Hippocampal formation (tissue), 2 donors: Measurements from ENCODE around the gene SNTG2.

Experiments used
- DNase-seq, 2 donors: peaks; one replicate each; lab custom pipeline; 2025; lab: John Stamatoyannopoulos, UW

SNTG2 gene

DNA sequence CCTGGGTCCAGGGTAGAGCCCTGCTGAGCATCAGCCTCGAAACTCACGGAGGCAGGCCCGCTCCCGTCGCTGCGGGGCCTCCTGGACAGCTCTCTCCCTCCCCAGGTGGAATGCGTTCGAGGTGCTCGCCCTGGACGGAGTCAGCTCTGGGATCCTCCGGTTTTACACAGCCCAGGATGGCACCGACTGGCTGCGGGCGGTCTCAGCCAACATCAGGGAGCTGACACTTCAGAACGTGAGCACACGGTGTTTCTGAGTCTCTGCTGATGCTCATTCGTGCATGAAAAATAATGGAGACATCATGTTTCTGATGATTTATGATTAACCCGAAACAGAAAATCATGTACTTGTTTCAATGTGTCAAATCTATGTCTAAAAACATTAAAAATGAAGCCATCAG is 287.1 kb downstream of the SNTG2 start:
- no peak for DNase-seq

GRCh38 chr2:1238598-1239138 is 288.0 kb downstream of the SNTG2 start:
- DNase-seq: no peak

- no peak for DNase-seq
Measured at GRCh38 chr2:1245193-1245592, 294.5 kb downstream of the SNTG2 start.

- DNase-seq: no peak
Measured at GRCh38 chr2:1246239-1246638, 295.6 kb downstream of the SNTG2 start.

- DNase-seq: no peak
Measured at GRCh38 chr2:1246991-1247390, 296.3 kb downstream of the SNTG2 start.

- no peak for DNase-seq
Measured at GRCh38 chr2:1248187-1248586, 297.5 kb downstream of the SNTG2 start.

- DNase-seq: no peak
Measured at GRCh38 chr2:1249897-1250687, 299.4 kb downstream of the SNTG2 start.

DNA sequence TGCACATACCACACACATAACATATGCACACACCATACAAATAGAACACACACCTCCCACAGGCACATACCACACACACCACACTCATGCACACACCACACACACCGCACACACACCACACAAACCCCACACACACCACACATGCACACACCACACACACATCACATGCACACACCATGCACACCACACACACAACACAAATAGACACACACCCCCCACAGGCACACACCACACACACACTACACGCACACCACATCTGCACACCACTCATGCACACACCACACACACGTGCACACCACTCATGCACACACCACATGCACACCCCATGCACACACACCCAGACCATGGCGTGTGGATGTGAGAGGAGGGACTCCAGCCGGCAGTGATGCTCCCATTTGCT is 300.9 kb downstream of the SNTG2 start:
- DNase-seq: no peak

- no peak for DNase-seq
Measured at GRCh38 chr2:1253629-1254028, 303.0 kb downstream of the SNTG2 start.

DNA sequence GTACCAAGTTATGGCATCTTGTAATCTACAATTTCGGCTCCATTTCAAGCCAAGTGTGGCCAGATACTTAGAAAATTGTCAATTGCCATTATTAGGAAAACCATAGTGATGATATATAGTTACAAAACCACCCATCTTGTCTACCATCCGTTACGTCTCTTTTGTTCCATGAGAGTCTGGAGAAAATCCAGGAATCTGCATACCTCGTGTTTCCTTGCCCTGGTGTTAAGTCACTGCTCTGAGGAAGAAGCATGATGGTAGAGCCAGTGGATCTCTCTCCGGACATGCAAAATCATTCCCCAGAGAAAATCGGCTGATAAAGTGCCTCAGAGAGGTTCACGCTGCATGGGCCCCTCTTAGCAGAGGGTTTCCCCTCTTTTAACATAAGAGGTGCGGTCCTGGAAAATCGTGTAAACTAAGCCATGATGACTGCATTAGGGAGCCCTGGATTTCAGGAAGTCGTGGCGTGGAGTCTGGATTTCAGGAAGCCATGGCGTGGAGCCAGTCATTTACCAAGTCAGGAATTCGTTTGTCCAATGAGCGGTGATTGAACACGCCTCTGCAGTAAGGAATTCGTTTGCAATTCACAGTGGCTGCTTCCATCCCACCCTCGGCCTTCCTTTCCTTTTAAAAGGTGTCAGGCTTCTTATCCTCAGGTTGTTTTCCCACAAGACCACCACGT is 304.2 kb downstream of the SNTG2 start:
- no peak for DNase-seq

- no peak for DNase-seq
Measured at GRCh38 chr2:1256632-1257324, 306.1 kb downstream of the SNTG2 start.

GRCh38 chr2:1257334-1257733 is 306.7 kb downstream of the SNTG2 start:
- no peak for DNase-seq

DNA sequence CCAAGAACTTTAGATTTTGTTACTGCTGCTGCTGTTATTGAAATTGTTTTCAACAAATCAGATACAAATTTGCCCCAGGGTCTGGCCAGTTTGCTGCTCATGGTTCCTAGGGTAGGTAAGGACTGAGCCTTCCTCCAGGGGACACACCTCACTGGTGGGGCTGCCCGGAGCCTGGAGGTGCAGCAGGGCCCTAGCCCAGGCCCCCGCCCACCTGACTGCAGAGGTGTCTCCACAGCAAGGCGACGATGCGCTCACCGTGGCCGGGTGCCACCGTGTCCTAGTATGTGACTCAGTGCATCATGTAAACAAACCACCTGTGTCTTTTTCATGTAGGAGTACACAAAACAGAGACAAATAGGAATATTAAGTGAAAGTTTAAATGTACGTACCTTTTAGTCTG is 309.1 kb downstream of the SNTG2 start:
- DNase-seq: no peak

- no peak for DNase-seq
Measured at GRCh38 chr2:1262609-1263008, 312.0 kb downstream of the SNTG2 start.

DNA sequence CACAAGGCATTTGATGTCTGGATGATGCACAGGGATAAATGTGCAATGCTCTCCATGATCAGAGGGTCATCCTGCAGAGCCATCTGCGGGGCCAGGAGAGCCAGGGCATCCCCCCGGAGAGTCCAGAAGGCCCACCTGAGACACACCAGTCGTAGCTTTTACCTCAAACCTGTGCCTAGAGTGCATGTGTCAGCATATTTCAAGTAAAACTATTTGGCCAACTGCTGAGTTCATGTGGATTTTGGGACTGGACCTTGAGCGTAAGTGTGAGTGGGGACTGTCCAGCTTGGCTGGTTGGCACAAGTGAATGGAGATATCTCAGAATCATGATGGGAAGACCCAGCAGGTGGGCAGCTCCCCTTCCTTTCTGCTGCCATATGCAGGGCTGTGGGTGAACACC is 314.8 kb downstream of the SNTG2 start:
- DNase-seq: no peak

DNA sequence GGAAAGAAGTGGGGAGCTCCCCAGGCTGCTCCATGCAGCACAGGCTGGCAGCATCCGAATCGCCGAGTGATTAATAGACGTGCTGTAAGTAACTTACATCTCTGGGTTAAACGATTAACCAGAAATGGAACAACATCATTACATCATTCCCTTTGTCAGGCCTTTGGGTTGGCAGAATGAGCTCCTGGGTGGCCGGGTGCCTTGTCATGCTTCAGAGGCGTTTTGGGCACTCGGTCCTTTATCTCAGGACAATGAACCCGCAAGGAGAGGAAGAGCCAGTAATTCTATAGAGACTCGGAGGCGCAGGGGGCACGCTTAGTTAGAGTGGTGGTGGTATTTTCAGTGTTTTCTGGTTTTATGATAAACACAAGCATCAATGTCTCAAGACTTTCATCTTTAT is 315.7 kb downstream of the SNTG2 start:
- DNase-seq: no peak

GRCh38 chr2:1268034-1268433 is 317.4 kb downstream of the SNTG2 start:
- DNase-seq: no peak

GRCh38 chr2:1269812-1270211 is 319.2 kb downstream of the SNTG2 start:
- DNase-seq: no peak

DNA sequence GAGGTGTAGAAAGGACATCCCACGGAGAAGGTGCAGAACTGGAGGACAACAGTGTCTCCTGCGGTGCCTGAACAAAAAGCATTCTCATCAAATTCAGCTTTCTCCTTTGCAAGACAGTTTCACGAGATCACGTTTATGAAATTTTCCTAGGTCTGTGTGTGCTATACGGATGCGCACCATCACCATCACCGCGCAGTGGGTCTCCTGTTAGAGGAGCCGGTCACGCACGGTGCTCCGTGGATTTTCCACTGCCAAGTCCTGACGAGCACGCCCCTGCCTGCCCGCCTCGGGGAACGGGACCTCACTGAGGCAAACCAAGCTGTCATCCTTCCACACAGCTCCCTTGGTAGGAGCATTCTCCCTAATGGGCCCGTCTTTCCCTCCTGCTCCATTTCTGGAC is 322.2 kb downstream of the SNTG2 start:
- DNase-seq: no peak

GRCh38 chr2:1277634-1278033 is 327.0 kb downstream of the SNTG2 start:
- no peak for DNase-seq

- no peak for DNase-seq
Measured at GRCh38 chr2:1278125-1278524, 327.5 kb downstream of the SNTG2 start.

DNA sequence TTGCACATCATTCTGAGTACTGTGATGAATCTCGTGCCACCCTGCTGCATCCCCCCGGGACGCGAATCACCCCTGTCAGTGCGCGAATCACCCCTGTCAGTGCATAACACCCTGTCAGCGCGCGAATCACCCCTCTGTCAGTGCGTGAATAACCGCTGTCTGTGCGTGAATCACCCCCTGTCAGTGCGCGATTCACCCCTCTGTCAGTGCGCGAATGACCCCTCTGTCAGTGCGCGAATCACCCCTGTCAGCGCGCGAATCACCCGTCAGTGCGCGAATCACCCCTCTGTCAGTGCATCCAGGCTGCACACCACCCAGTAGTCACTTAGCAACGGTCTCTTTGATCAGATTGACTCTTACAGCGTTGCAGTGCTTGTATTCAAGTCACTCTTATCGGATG is 328.2 kb downstream of the SNTG2 start:
- DNase-seq: no peak

DNA sequence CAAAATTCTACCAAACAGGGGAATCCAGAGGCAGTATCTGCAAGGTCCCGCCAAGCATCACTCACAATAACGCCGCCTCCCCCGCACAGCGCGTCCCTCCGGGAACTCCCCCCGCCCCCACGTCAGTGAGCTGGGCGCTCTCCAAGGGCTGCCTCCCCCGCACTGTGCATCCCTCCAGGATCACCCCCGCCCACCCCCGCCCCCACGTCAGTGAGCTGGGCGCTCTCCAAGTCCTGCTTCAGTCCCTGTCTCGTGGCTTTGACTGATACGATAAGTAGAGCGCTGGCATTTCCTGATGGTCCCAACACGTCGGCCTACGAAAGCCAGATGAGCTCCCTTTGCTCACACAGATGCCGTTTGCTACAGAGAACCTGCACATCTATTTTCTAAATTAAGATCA is 331.9 kb downstream of the SNTG2 start:
- no peak for DNase-seq
